Measurements from ENCODE around the gene ZNF260.

The ZNF260 gene

GRCh38 chr19:36489920-36490415 is 38.1 kb downstream of the ZNF260 start:
- DNase-seq (ENCODE audit: low read depth), result peak; percentile 37

- DNase-seq (ENCODE audit: low read depth), result peak; percentile 82
Measured at GRCh38 chr19:36489118-36489919, 38.8 kb downstream of the ZNF260 start, which contains the start of gene ZNF566. Gene ZNF566, minus strand, starts transcription at chr19:36489561. Its CDS starts 13,004 bp downstream, at chr19:36476557.

GRCh38 chr19:36488846-36489117 is 39.3 kb downstream of the ZNF260 start:
- DNase-seq (ENCODE audit: low read depth), result no peak

GRCh38 chr19:36488118-36488845 is 39.8 kb downstream of the ZNF260 start:
- no peak for DNase-seq (ENCODE audit: low read depth)

- DNase-seq (ENCODE audit: low read depth), result no peak
Measured at GRCh38 chr19:36483653-36484052, 44.4 kb downstream of the ZNF260 start.

GRCh38 chr19:36482876-36483275 is 45.2 kb downstream of the ZNF260 start:
- DNase-seq (ENCODE audit: low read depth), result no peak

Data from stimulated activated CD8-positive, alpha-beta memory T cell treated with anti-CD3 and anti-CD28 coated beads, Interleukin-15, amount 100 ng/mL, for 1 hour (primary cell).